ENCODE data around the gene ITGBL1.

Gene ITGBL1

GRCh38 chr13:101736566-101736965 is 284.1 kb downstream of the ITGBL1 start:
- H3K9me3 ChIP-seq (ENCODE audit: control insufficient read depth, low read length): no peaks in the 10 kb centered on the region
- H3K14ac ChIP-seq (ENCODE audit: low read length in 2 of 2): no peak overlapping the region
- no peak overlapping the region for H3K23ac ChIP-seq (ENCODE audit: low read length in 2 of 2)
- no peak overlapping the region for H4K8ac ChIP-seq (ENCODE audit: low read length)
- DNase-seq: no peak
- no peak overlapping the region for H2BK120ac ChIP-seq (ENCODE audit: low read depth, low read length)
- H3K4ac ChIP-seq (ENCODE audit: low read depth in 1 of 2, low read length in 2 of 2): no peak overlapping the region
- no peak overlapping the region for H2BK15ac ChIP-seq (ENCODE audit: low read depth, poor library complexity, severe bottlenecking)
- H2BK5ac ChIP-seq (ENCODE audit: low read depth, low read length, poor library complexity, severe bottlenecking): no peak overlapping the region
- H3K27ac ChIP-seq (ENCODE audit: low read length, poor library complexity, severe bottlenecking): no peak overlapping the region
- H2AFZ ChIP-seq (ENCODE audit: low read depth, low read length): no peak overlapping the region
- no peaks in the 10 kb centered on the region for H3K4me1 ChIP-seq (ENCODE audit: control insufficient read depth, insufficient read depth, low read depth, low read length)
- no peak overlapping the region for H2AK5ac ChIP-seq (ENCODE audit: low read length, severe bottlenecking)
- no CpG with 5 or more reads among the region's 3 CpGs for WGBS
- H3K27me3 ChIP-seq (ENCODE audit: control insufficient read depth in 1 of 2, insufficient read depth in 1 of 2, low read length in 2 of 2): no peaks in the 10 kb centered on the region
- H3K4me2 ChIP-seq (ENCODE audit: low read length, poor library complexity, severe bottlenecking): no peak overlapping the region
- no peak overlapping the region for H3K18ac ChIP-seq (ENCODE audit: low read depth in 1 of 2, low read length in 2 of 2)
- no peak overlapping the region for H3K4me3 ChIP-seq (ENCODE audit: insufficient read depth in 1 of 2, low read depth in 1 of 2, low read length in 2 of 2)
- no peak overlapping the region for H3K9ac ChIP-seq (ENCODE audit: low read length)
- no peak overlapping the region for H4K91ac ChIP-seq (ENCODE audit: low read length)
- no peaks in the 10 kb centered on the region for H3K79me1 ChIP-seq (replicated peaks; ENCODE audit: low read length, poor library complexity, severe bottlenecking)
- H3K36me3 ChIP-seq (ENCODE audit: control insufficient read depth in 1 of 2, insufficient read depth in 2 of 2, low read depth in 1 of 2, low read length in 2 of 2): no peaks in the 10 kb centered on the region
- H2BK12ac ChIP-seq (ENCODE audit: low read length in 2 of 2): no peak overlapping the region

DNA sequence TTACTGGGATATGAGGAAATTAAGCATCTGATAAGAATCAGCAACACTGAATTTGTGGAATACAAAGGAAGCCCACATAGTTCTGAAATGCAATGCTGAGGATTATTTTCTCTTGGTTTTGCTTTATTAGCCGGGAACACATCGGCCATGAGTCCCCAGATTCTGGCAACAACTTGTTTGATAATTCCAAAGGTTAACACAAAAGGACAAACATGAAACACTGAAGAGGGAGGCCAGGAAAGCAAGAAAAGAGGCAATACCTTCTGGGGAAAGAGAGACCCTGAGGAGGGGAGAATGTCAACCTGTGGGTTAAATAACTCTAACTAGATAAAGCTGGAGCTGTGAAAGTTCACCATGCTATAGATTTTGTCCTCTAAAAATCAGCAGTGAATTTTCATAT is 285.9 kb downstream of the ITGBL1 start:
- Histone ChIP-seq H3K4me3 (ENCODE audit: insufficient read depth in 1 of 2, low read depth in 1 of 2, low read length in 2 of 2) (no peak overlapping the region), H4K8ac (ENCODE audit: low read length) (no peak overlapping the region), H3K27ac (ENCODE audit: low read length, poor library complexity, severe bottlenecking) (no peak overlapping the region), H3K27me3 (ENCODE audit: control insufficient read depth in 1 of 2, insufficient read depth in 1 of 2, low read length in 2 of 2) (no peaks in the 10 kb centered on the region), H3K4ac (ENCODE audit: low read depth in 1 of 2, low read length in 2 of 2) (no peak overlapping the region), H2BK120ac (ENCODE audit: low read depth, low read length) (no peak overlapping the region), H2BK12ac (ENCODE audit: low read length in 2 of 2) (no peak overlapping the region), H3K4me1 (ENCODE audit: control insufficient read depth, insufficient read depth, low read depth, low read length) (no peaks in the 10 kb centered on the region), H3K23ac (ENCODE audit: low read length in 2 of 2) (no peak overlapping the region), H2AK5ac (ENCODE audit: low read length, severe bottlenecking) (no peak overlapping the region), H2BK15ac (ENCODE audit: low read depth, poor library complexity, severe bottlenecking) (no peak overlapping the region), H3K9me3 (ENCODE audit: control insufficient read depth, low read length) (no peaks in the 10 kb centered on the region), H3K36me3 (ENCODE audit: control insufficient read depth in 1 of 2, insufficient read depth in 2 of 2, low read depth in 1 of 2, low read length in 2 of 2) (no peaks in the 10 kb centered on the region), H2BK5ac (ENCODE audit: low read depth, low read length, poor library complexity, severe bottlenecking) (no peak overlapping the region), H3K18ac (ENCODE audit: low read depth in 1 of 2, low read length in 2 of 2) (no peak overlapping the region), H3K9ac (ENCODE audit: low read length) (no peak overlapping the region), H3K79me1 (replicated peaks; ENCODE audit: low read length, poor library complexity, severe bottlenecking) (no peaks in the 10 kb centered on the region), H3K14ac (ENCODE audit: low read length in 2 of 2) (no peak overlapping the region), H3K4me2 (ENCODE audit: low read length, poor library complexity, severe bottlenecking) (no peak overlapping the region), H4K91ac (ENCODE audit: low read length) (no peak overlapping the region), H2AFZ (ENCODE audit: low read depth, low read length) (no peak overlapping the region)
- WGBS: 81% methylated on average over 2 of the region's 2 CpGs
- no peak for DNase-seq

DNA sequence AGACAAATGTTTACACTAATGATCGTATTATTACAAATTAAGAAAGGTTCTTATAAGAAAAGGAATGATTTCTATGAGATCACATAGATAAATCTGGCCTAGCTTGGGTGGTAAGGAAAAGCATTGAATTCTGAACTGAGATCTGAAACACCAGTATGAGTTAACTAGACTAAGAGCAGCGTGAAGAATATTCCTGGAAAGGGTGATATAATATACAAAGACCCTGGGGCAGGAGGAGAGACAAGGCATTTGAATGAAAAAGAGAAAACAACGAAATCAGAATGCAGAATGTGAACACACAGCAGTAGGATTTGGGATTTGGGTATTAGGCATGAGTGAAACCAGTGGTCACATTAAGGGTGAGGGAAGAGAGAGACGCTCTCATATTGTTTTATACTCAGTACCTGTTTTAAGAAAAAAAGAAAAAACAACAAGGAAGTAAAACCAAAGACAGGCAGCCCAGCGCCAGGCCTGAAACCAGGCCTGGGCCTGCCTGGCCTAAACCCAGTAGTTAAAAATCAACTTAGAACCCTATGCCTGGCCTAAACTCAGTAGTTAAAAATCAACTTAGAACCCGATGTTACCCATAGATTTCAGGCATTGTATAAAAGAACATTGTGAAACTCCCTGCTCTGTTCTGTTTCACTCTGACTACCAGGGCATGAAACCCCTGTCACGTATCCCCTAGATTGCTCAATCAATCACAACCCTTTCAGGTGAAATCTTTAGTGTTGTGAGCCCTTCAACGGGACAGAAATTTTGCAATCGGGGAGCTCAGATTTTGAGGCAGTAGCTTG is 287.1 kb downstream of the ITGBL1 start:
- H3K4ac ChIP-seq (ENCODE audit: low read depth in 1 of 2, low read length in 2 of 2): no peak overlapping the region
- no peak for DNase-seq
- no peak overlapping the region for H2BK5ac ChIP-seq (ENCODE audit: low read depth, low read length, poor library complexity, severe bottlenecking)
- H3K27ac ChIP-seq (ENCODE audit: low read length, poor library complexity, severe bottlenecking): peak overlapping the region; percentile 33
- no peaks in the 10 kb centered on the region for H3K36me3 ChIP-seq (ENCODE audit: control insufficient read depth in 1 of 2, insufficient read depth in 2 of 2, low read depth in 1 of 2, low read length in 2 of 2)
- 85% methylated on average over 8 of the region's 9 CpGs for WGBS
- H3K79me1 ChIP-seq (replicated peaks; ENCODE audit: low read length, poor library complexity, severe bottlenecking): no peaks in the 10 kb centered on the region
- H3K23ac ChIP-seq (ENCODE audit: low read length in 2 of 2): no peak overlapping the region
- no peak overlapping the region for H2AFZ ChIP-seq (ENCODE audit: low read depth, low read length)
- H3K18ac ChIP-seq (ENCODE audit: low read depth in 1 of 2, low read length in 2 of 2): no peak overlapping the region
- H2BK15ac ChIP-seq (ENCODE audit: low read depth, poor library complexity, severe bottlenecking): no peak overlapping the region
- no peak overlapping the region for H3K4me2 ChIP-seq (ENCODE audit: low read length, poor library complexity, severe bottlenecking)
- no peak overlapping the region for H4K91ac ChIP-seq (ENCODE audit: low read length)
- no peaks in the 10 kb centered on the region for H3K4me1 ChIP-seq (ENCODE audit: control insufficient read depth, insufficient read depth, low read depth, low read length)
- no peak overlapping the region for H4K8ac ChIP-seq (ENCODE audit: low read length)
- no peak overlapping the region for H2BK12ac ChIP-seq (ENCODE audit: low read length in 2 of 2)
- no peak overlapping the region for H3K14ac ChIP-seq (ENCODE audit: low read length in 2 of 2)
- no peak overlapping the region for H2BK120ac ChIP-seq (ENCODE audit: low read depth, low read length)
- no peak overlapping the region for H2AK5ac ChIP-seq (ENCODE audit: low read length, severe bottlenecking)
- no peaks in the 10 kb centered on the region for H3K27me3 ChIP-seq (ENCODE audit: control insufficient read depth in 1 of 2, insufficient read depth in 1 of 2, low read length in 2 of 2)
- no peak overlapping the region for H3K9ac ChIP-seq (ENCODE audit: low read length)
- H3K4me3 ChIP-seq (ENCODE audit: insufficient read depth in 1 of 2, low read depth in 1 of 2, low read length in 2 of 2): no peak overlapping the region
- no peaks in the 10 kb centered on the region for H3K9me3 ChIP-seq (ENCODE audit: control insufficient read depth, low read length)

DNA sequence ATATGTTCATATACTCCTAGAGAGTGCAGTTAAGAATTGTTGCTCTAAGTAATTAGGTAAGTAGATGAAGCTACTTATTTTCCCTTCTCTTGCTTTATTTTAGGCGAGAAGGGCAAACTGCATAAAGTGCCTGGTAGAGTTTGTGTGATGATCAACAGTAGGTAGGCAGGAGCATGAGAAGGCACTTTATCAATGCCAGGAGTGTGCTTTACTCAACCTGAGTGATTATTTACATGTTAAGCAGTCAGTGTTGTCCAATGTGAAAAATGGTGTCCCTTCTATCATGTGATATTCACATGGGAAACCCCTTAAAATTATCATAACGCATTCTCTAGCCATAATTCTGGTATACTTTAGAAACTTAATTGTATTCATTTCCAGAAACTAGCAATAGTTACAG is 294.0 kb downstream of the ITGBL1 start:
- Histone ChIP-seq H2BK12ac (ENCODE audit: low read length in 2 of 2) (no peak overlapping the region), H3K14ac (ENCODE audit: low read length in 2 of 2) (no peak overlapping the region), H3K27ac (ENCODE audit: low read length, poor library complexity, severe bottlenecking) (no peak overlapping the region), H3K4me3 (ENCODE audit: insufficient read depth in 1 of 2, low read depth in 1 of 2, low read length in 2 of 2) (no peak overlapping the region), H3K18ac (ENCODE audit: low read depth in 1 of 2, low read length in 2 of 2) (no peak overlapping the region), H3K79me1 (replicated peaks; ENCODE audit: low read length, poor library complexity, severe bottlenecking) (no peaks in the 10 kb centered on the region), H2BK15ac (ENCODE audit: low read depth, poor library complexity, severe bottlenecking) (no peak overlapping the region), H3K23ac (ENCODE audit: low read length in 2 of 2) (no peak overlapping the region), H3K4me2 (ENCODE audit: low read length, poor library complexity, severe bottlenecking) (no peak overlapping the region), H3K4ac (ENCODE audit: low read depth in 1 of 2, low read length in 2 of 2) (no peak overlapping the region), H3K9me3 (ENCODE audit: control insufficient read depth, low read length) (no peaks in the 10 kb centered on the region), H3K9ac (ENCODE audit: low read length) (no peak overlapping the region), H3K36me3 (ENCODE audit: control insufficient read depth in 1 of 2, insufficient read depth in 2 of 2, low read depth in 1 of 2, low read length in 2 of 2) (no peaks in the 10 kb centered on the region), H3K27me3 (ENCODE audit: control insufficient read depth in 1 of 2, insufficient read depth in 1 of 2, low read length in 2 of 2) (no peaks in the 10 kb centered on the region), H3K4me1 (ENCODE audit: control insufficient read depth, insufficient read depth, low read depth, low read length) (no peaks in the 10 kb centered on the region), H2BK5ac (ENCODE audit: low read depth, low read length, poor library complexity, severe bottlenecking) (no peak overlapping the region), H4K91ac (ENCODE audit: low read length) (no peak overlapping the region), H2BK120ac (ENCODE audit: low read depth, low read length) (no peak overlapping the region), H4K8ac (ENCODE audit: low read length) (no peak overlapping the region), H2AK5ac (ENCODE audit: low read length, severe bottlenecking) (no peak overlapping the region), H2AFZ (ENCODE audit: low read depth, low read length) (no peak overlapping the region)
- DNase-seq: no peak
- WGBS: 86% methylated on average over 1 of the region's 2 CpGs
